CD14-positive monocyte (primary cell): ENCODE results near the gene PLK3. TPM values are rescaled to one million over a fixed set of nuclear protein-coding genes. Genes with fewer than 3 reads are reported as not detected.

ENCODE experiments used
- DNase-seq, 3 donors: peaks; one replicate each; pipeline ENCODE4 v3.0.0-alpha.2; 2011 to 2022
- H2AFZ ChIP-seq: 2 replicates; pipeline ENCODE4 v1.6.0; 2012; ENCODE audit warnings: mild to moderate bottlenecking, low read depth, low read length, inconsistent platforms; ENCODE audit not compliant: insufficient read depth, poor library complexity, severe bottlenecking
- H3K27ac ChIP-seq, 2 donors: 1 replicate in 1 of 2; 2 replicates in 1 of 2; pipeline ENCODE4 v1.5.1; 2012 to 2013; ENCODE audit warnings: low read length in 2 of 2, control low read depth in 1 of 2, inconsistent platforms in 1 of 2, low read depth in 1 of 2, mild to moderate bottlenecking in 1 of 2
- H3K27me3 ChIP-seq, 2 donors: one replicate each; pipeline versions ENCODE4 v1.6.0 to v1.6.1; 2011 to 2013; ENCODE audit warnings: low read length in 2 of 2; ENCODE audit not compliant: control insufficient read depth in 2 of 2, insufficient read depth in 2 of 2
- H3K36me3 ChIP-seq, 2 donors: replicated peaks in 1 of 2; 1 replicate in 1 of 2; 2 replicates in 1 of 2; pipeline versions ENCODE4 v1.5.1 to v1.6.1; 2012 to 2013; ENCODE audit warnings: low read length in 2 of 2, control low read depth in 1 of 2, inconsistent platforms in 1 of 2, mild to moderate bottlenecking in 1 of 2; ENCODE audit not compliant: insufficient read depth in 2 of 2, control insufficient read depth in 1 of 2
- H3K4me1 ChIP-seq, 2 donors: 1 replicate in 1 of 2; 2 replicates in 1 of 2; pipeline versions ENCODE4 v1.5.1 to v1.6.1; 2012 to 2013; ENCODE audit warnings: low read length in 2 of 2, control low read depth in 1 of 2, inconsistent platforms in 1 of 2, mild to moderate bottlenecking in 1 of 2, moderate library complexity in 1 of 2; ENCODE audit not compliant: insufficient read depth in 2 of 2, control insufficient read depth in 1 of 2
- H3K4me2 ChIP-seq: replicated peaks from 2 replicates; pipeline ENCODE3; 2012; ENCODE audit warnings: low read length, moderate library complexity, mild to moderate bottlenecking; ENCODE audit not compliant: poor library complexity, severe bottlenecking; ENCODE audit errors: extremely low read depth
- H3K4me3 ChIP-seq, 3 experiments: fragments of 200-600 bp in 1 of 3; sonication (generic) in 1 of 3; replicated peaks in 1 of 3; 1 replicate in 2 of 3; 2 replicates in 1 of 3; pipeline ENCODE4 v1.5.1; 2011 to 2013; ENCODE audit warnings: low read length in 3 of 3, mild to moderate bottlenecking in 3 of 3, control low read depth in 2 of 3, low read depth in 2 of 3, inconsistent platforms in 1 of 3, moderate library complexity in 1 of 3
- H3K79me2 ChIP-seq: 2 replicates; pipeline ENCODE4 v1.6.0; 2012; ENCODE audit warnings: mild to moderate bottlenecking, control low read depth, inconsistent platforms, low read length, moderate library complexity; ENCODE audit not compliant: insufficient read depth
- H3K9ac ChIP-seq: 2 replicates; pipeline ENCODE4 v1.6.0; 2017; ENCODE audit warnings: low read length, mild to moderate bottlenecking; ENCODE audit not compliant: insufficient read depth, poor library complexity, severe bottlenecking
- H3K9me3 ChIP-seq, 2 donors: replicated peaks in 1 of 2; 1 replicate in 1 of 2; 2 replicates in 1 of 2; pipeline versions ENCODE4 v1.5.1 to v1.6.1; 2012 to 2013; ENCODE audit warnings: low read length in 2 of 2, control low read depth in 1 of 2; ENCODE audit not compliant: control insufficient read depth in 1 of 2, insufficient read depth in 1 of 2
- H4K20me1 ChIP-seq: 2 replicates; pipeline ENCODE4 v1.6.0; 2012; ENCODE audit warnings: mild to moderate bottlenecking, low read length, control low read depth, moderate library complexity; ENCODE audit not compliant: insufficient read depth
- H3K27ac Mint-ChIP-seq, 7 donors: one replicate each; pipeline ENCODE4 v1.8.0; 2020; ENCODE audit warnings: mild to moderate bottlenecking in 7 of 7, mixed read lengths in 7 of 7, moderate library complexity in 6 of 7, inconsistent platforms in 2 of 7
- H3K27me3 Mint-ChIP-seq, 3 donors: one replicate each; pipeline ENCODE4 v1.8.0; 2021 to 2022; ENCODE audit warnings: low read depth in 3 of 3, mild to moderate bottlenecking in 3 of 3, mixed read lengths in 3 of 3, moderate library complexity in 3 of 3, inconsistent platforms in 1 of 3
- H3K36me3 Mint-ChIP-seq, 2 donors: one replicate each; pipeline ENCODE4 v1.8.0; 2020; ENCODE audit warnings: mixed read lengths in 2 of 2, inconsistent platforms in 1 of 2, mild to moderate bottlenecking in 1 of 2
- H3K4me1 Mint-ChIP-seq: one replicate; pipeline ENCODE4 v1.8.0; 2020; ENCODE audit warnings: mild to moderate bottlenecking, mixed read lengths
- H3K4me3 Mint-ChIP-seq, 2 donors: one replicate each; pipeline ENCODE4 v1.8.0; 2020; ENCODE audit warnings: mild to moderate bottlenecking in 2 of 2, mixed read lengths in 2 of 2, moderate library complexity in 1 of 2
- H3K9me3 Mint-ChIP-seq, 7 donors: one replicate each; pipeline ENCODE4 v1.8.0; 2020 to 2022; ENCODE audit warnings: mixed read lengths in 7 of 7, mild to moderate bottlenecking in 6 of 7, moderate library complexity in 6 of 7, inconsistent platforms in 2 of 7
- CTCF ChIP-seq: fragments of 200-600 bp; IDR thresholded peaks from one replicate; pipeline ENCODE4 v1.8.0; 2022; ENCODE audit warnings: antibody characterized with exemption, mild to moderate bottlenecking
- WGBS: methylation state at CpG from one replicate; pipeline ENCODE4 v1.1.5; 2013; ENCODE audit warnings: missing lambda C conversion rate; ENCODE audit not compliant: insufficient coverage; 5-methylcytosine and 5-hydroxymethylcytosine counted together
- intact Hi-C, 2 donors: fragments of 100-400 bp; cut with micrococcal nuclease; formaldehyde crosslinking; loops; one replicate each; pipeline versions ENCODE4 v1.15.0 to v1.15.1; 2023
- polyA plus RNA-seq, 3 donors: library from polyadenylated mRNA; depleted of rRNA in 1 of 3; unstranded in 2 of 3; stranded (reverse) in 1 of 3; fragments of 300-500 nt in 2 of 3; fragments of >200 nt in 1 of 3; fragmentation: Illumina TruSeq in 2 of 3; gene quantifications; 1 replicate in 2 of 3; 2 replicates in 1 of 3; pipeline ENCODE4 v1.2.3, GENCODE V29; 2012 to 2021

Gene PLK3
- polyA plus RNA-seq, 3 donors: 15.8 to 285 (median 28.1) TPM

- 89% methylated on average over 3 of the region's 7 CpGs for WGBS
- Mint-ChIP-seq H3K27me3 (peaks cover 0 to 9% (median 5%) of the 10 kb centered on the region in 3 donors), H3K36me3 (peaks cover 52 to 54% of the 10 kb centered on the region in 2 donors), H3K4me3 (peak within 1 kb of the TSS; percentile 66 to 78), H3K4me1 (peaks cover 73% of the 10 kb centered on the region), H3K9me3 (no peaks in the 10 kb centered on the region), H3K27ac (peak within 1 kb of the TSS; percentile 100)
- H4K20me1 ChIP-seq: peaks cover 22% of the 10 kb centered on the region
- peak within 1 kb of the TSS; percentile 99 to 100 for H3K27ac ChIP-seq
- DNase-seq: no peak
- H3K79me2 ChIP-seq: peaks cover 10% of the 10 kb centered on the region
- no peak for TF ChIP-seq CTCF
- H3K4me2 ChIP-seq: peak within 1 kb of the TSS; percentile 25
- peaks cover 36 to 45% of the 10 kb centered on the region in 2 donors for H3K36me3 ChIP-seq
- no peak within 1 kb of the TSS for H2AFZ ChIP-seq
- H3K4me3 ChIP-seq: peak within 1 kb of the TSS in 1 of 3 experiments; percentile 34
- H3K9me3 ChIP-seq: no peaks in the 10 kb centered on the region
- intact Hi-C loops: no loop called here
- H3K27me3 ChIP-seq: no peaks in the 10 kb centered on the region
- H3K9ac ChIP-seq: peak within 1 kb of the TSS; percentile 83
- peaks cover 70 to 79% of the 10 kb centered on the region in 2 donors for H3K4me1 ChIP-seq
These were observed 6.7 kb downstream of the PLK3 start, which contains the start of gene DYNLT4 for GRCh38 chr1:44806704-44807363. TSS of gene DYNLT4 (minus strand) at chr1:44807351. CDS start at chr1:44806668, 683 bp downstream.

GRCh38 chr1:44807364-44808062, 7.3 kb downstream of the PLK3 start:
- peak overlapping the region; percentile 25 for H3K4me2 ChIP-seq
- no peak overlapping the region for H2AFZ ChIP-seq
- H3K4me1 ChIP-seq: peaks cover 66 to 78% of the 10 kb centered on the region in 2 donors
- Mint-ChIP-seq H3K4me3 (peak overlapping the region; percentile 66 to 78), H3K9me3 (no peaks in the 10 kb centered on the region), H3K27ac (peak overlapping the region; percentile 100), H3K4me1 (peaks cover 72% of the 10 kb centered on the region), H3K27me3 (peaks cover 0 to 6% (median 3%) of the 10 kb centered on the region in 3 donors), H3K36me3 (peaks cover 47 to 49% of the 10 kb centered on the region in 2 donors)
- H3K9ac ChIP-seq: peak overlapping the region; percentile 83
- intact Hi-C loops: no loop called here
- H3K36me3 ChIP-seq: peaks cover 31 to 41% of the 10 kb centered on the region in 2 donors
- WGBS: 2% methylated on average over 12 of the region's 16 CpGs
- peaks cover 15% of the 10 kb centered on the region for H4K20me1 ChIP-seq
- peaks cover 4% of the 10 kb centered on the region for H3K79me2 ChIP-seq
- H3K4me3 ChIP-seq: peak overlapping the region in 1 of 3 experiments; percentile 34
- no peaks in the 10 kb centered on the region for H3K27me3 ChIP-seq
- TF ChIP-seq CTCF: no peak
- H3K9me3 ChIP-seq: no peaks in the 10 kb centered on the region
- H3K27ac ChIP-seq: peak overlapping the region; percentile 99 to 100
- DNase-seq: peak; percentile 99 to 100 (median 100)
